T-helper 1 cell treated with Interleukin-12 subunit alpha and Interleukin-12 subunit beta and Interleukin-4 antibody, amounts not matched to agents 30 ng/mL and 1 ng/mL, for 36 hours (primary cell): ENCODE data around the gene RCN2. TPM values are rescaled to one million over a fixed set of nuclear protein-coding genes. Genes with fewer than 3 reads are reported as not detected.

Experiments used
- total RNA-seq: library from RNA; stranded (reverse); gene quantifications from 2 replicates; pipeline ENCODE4 v1.2.3, GENCODE V29; 2022

The RCN2 gene
- total RNA-seq, 1 donor from 2014 or later: 31.9 TPM

Other genes starting within 250 kb of the RCN2 start
- 26.1 and 27.5 TPM in 2 replicates for gene SCAPER, start 26.4 kb upstream of the RCN2 start, total RNA-seq
- 216 and 224 TPM in 2 replicates for gene PSTPIP1, start 63.4 kb downstream of the RCN2 start, total RNA-seq
- 19.2 and 19.5 TPM in 2 replicates for gene TSPAN3, start 139.4 kb downstream of the RCN2 start, total RNA-seq